Measurements from ENCODE around the gene MFSD12. TPM values are rescaled to one million over a fixed set of nuclear protein-coding genes. Genes with fewer than 3 reads are reported as not detected.

The MFSD12 gene
- total and polyA plus RNA-seq, 2 donors (not counting 3 experiments of a cell fraction or from before 2014, with no cell fraction given), result 51.7 to 78.9 TPM

DNA sequence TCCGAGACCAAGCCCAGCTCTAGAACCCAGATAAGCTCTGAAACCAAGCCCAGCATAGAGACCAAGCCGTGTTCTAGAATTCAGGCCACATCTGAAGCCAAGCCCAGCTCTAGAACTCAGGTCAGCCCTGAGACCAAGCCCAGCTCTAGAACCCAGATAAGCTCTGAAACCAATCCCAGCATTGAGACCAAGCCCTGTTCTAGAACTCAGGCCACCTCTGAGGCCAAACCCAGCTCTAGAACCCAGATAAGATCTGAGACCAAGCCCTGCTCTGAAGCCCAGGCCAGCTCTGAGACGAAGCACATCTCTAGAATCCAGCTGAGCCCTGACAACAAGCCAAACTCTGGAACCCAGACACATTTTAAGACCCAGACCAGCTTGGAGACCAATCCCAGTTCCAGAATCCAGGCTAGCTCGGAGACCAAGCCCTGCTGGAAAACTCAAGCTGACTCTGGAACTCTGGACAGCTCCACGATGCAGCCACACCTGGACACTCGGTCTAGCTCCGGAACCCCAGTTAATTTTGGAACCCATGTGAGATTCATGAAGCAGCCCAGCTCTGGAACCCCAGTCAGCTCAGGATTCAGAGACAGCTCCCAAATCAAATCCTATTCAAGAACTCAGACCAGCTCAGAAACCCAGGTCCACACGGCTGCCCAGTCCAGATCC, 33.7 kb upstream of the MFSD12 start:
- FAIRE-seq (no peak), DNase-seq (ENCODE audit: low read depth, low spot score) (no peak)
- TF ChIP-seq JUN (IDR thresholded peaks at IDR 0.05; ENCODE audit: borderline replicate concordance, insufficient read depth, insufficient read length, low read depth) (no peak), EZH2 (IDR thresholded peaks at IDR 0.05; ENCODE audit: borderline replicate concordance, low read depth, low read length, severe bottlenecking) (no peak), POLR2A (IDR thresholded peaks at IDR 0.05; ENCODE audit: low read depth, low read length) (no peak)
- TF ChIP-seq, protein P1, sequence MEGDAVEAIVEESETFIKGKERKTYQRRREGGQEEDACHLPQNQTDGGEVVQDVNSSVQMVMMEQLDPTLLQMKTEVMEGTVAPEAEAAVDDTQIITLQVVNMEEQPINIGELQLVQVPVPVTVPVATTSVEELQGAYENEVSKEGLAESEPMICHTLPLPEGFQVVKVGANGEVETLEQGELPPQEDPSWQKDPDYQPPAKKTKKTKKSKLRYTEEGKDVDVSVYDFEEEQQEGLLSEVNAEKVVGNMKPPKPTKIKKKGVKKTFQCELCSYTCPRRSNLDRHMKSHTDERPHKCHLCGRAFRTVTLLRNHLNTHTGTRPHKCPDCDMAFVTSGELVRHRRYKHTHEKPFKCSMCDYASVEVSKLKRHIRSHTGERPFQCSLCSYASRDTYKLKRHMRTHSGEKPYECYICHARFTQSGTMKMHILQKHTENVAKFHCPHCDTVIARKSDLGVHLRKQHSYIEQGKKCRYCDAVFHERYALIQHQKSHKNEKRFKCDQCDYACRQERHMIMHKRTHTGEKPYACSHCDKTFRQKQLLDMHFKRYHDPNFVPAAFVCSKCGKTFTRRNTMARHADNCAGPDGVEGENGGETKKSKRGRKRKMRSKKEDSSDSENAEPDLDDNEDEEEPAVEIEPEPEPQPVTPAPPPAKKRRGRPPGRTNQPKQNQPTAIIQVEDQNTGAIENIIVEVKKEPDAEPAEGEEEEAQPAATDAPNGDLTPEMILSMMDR (IDR thresholded peaks at IDR 0.05; ENCODE audit: extremely low read depth in 1 of 2, insufficient read depth in 1 of 2, low read depth in 1 of 2, low read length in 2 of 2), result no peak
- BruUV-seq (replicated peaks), result TSS peak; percentile 24
- Histone ChIP-seq H3K4me2 (ENCODE audit: insufficient read depth, low read length) (no peak overlapping the region), H3K9ac (replicated peaks; ENCODE audit: extremely low read depth, insufficient read depth, low read length) (no peak overlapping the region), H4K20me1 (replicated peaks; ENCODE audit: control insufficient read depth, extremely low read depth, insufficient read depth, low read length) (no peaks in the 10 kb centered on the region), H3K4me1 (ENCODE audit: control insufficient read depth, extremely low read depth, insufficient read depth, low read length) (no peaks in the 10 kb centered on the region), H2AFZ (ENCODE audit: low read depth, low read length) (no peak overlapping the region), H3K79me2 (ENCODE audit: control insufficient read depth, insufficient read depth, low read length) (no peaks in the 10 kb centered on the region), H3K4me3 (replicated peaks in 1 of 3; ENCODE audit: insufficient read depth in 1 of 3, low read depth in 1 of 3, low read length in 3 of 3) (no peak overlapping the region), H3K36me3 (ENCODE audit: control insufficient read depth in 2 of 2, extremely low read depth in 1 of 2, insufficient read depth in 2 of 2, low read length in 2 of 2) (no peaks in the 10 kb centered on the region), H3K9me3 (replicated peaks; ENCODE audit: control insufficient read depth, insufficient read depth, low read length) (no peaks in the 10 kb centered on the region), H3K9me1 (replicated peaks; ENCODE audit: control insufficient read depth, extremely low read depth, insufficient read depth, low read length) (no peaks in the 10 kb centered on the region), H3K27ac (ENCODE audit: insufficient read depth, low read depth, low read length) (no peak overlapping the region), H3K27me3 (ENCODE audit: control insufficient read depth in 2 of 2, insufficient read depth in 2 of 2, low read length in 2 of 2) (peaks cover 0 to 2% of the 10 kb centered on the region in 2 experiments)
- dilution Hi-C loops (cut with MboI; ENCODE audit: extremely low pct_ligation_motif_present, low sequenced_read_pairs) (no loop called here), intact Hi-C loops (cut with micrococcal nuclease) (no loop called here)
- ChIA-PET POLR2A (no interaction called here), CTCF (interaction anchor here (1.0 to 2.2 kb wide), 10 partner anchors 9 to 315 kb away, joined by 3 to 10 read pairs (median 4); no protein-coding TSS in a partner anchor)

DNA sequence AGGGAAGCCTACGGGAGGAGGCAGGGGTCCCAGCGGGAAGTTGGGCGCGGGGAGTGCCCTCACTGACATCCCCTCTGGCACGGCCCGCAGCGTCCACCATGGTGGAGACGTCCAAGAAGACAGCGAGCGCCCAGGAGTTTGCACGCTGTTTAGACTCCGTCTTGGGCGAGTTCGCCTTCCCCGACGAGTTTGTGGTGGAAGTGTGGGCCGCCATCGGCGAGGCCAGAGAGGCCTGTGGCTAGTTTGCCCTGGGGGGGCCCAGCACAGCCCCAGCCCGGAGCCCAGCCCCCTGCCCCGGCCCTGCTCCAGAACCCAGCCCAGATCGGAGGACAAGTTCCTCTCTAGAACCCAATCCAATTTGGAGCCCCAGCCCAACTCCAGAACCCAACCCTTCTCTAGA, 32.6 kb upstream of the MFSD12 start:
- BruUV-seq (replicated peaks), result no TSS peak
- Histone ChIP-seq H3K9me3 (replicated peaks; ENCODE audit: control insufficient read depth, insufficient read depth, low read length) (no peaks in the 10 kb centered on the region), H3K4me1 (ENCODE audit: control insufficient read depth, extremely low read depth, insufficient read depth, low read length) (peaks cover 5% of the 10 kb centered on the region), H3K27me3 (ENCODE audit: control insufficient read depth in 2 of 2, insufficient read depth in 2 of 2, low read length in 2 of 2) (peaks cover 0 to 2% of the 10 kb centered on the region in 2 experiments), H3K79me2 (ENCODE audit: control insufficient read depth, insufficient read depth, low read length) (no peaks in the 10 kb centered on the region), H2AFZ (ENCODE audit: low read depth, low read length) (no peak overlapping the region), H3K4me2 (ENCODE audit: insufficient read depth, low read length) (no peak overlapping the region), H3K4me3 (replicated peaks in 1 of 3; ENCODE audit: insufficient read depth in 1 of 3, low read depth in 1 of 3, low read length in 3 of 3) (no peak overlapping the region), H3K27ac (ENCODE audit: insufficient read depth, low read depth, low read length) (no peak overlapping the region), H3K36me3 (ENCODE audit: control insufficient read depth in 2 of 2, extremely low read depth in 1 of 2, insufficient read depth in 2 of 2, low read length in 2 of 2) (no peaks in the 10 kb centered on the region), H3K9ac (replicated peaks; ENCODE audit: extremely low read depth, insufficient read depth, low read length) (no peak overlapping the region), H3K9me1 (replicated peaks; ENCODE audit: control insufficient read depth, extremely low read depth, insufficient read depth, low read length) (no peaks in the 10 kb centered on the region), H4K20me1 (replicated peaks; ENCODE audit: control insufficient read depth, extremely low read depth, insufficient read depth, low read length) (no peaks in the 10 kb centered on the region)
- dilution Hi-C loops (cut with MboI; ENCODE audit: extremely low pct_ligation_motif_present, low sequenced_read_pairs), result no loop called here
- TF ChIP-seq POLR2AphosphoS5 (IDR thresholded peaks at IDR 0.05; ENCODE audit: insufficient read depth, low read depth, low read length), result no peak
- no peak for TF ChIP-seq GATA2 (IDR thresholded peaks at IDR 0.05; ENCODE audit: insufficient read depth, insufficient read length, low read depth, low read length)
- TF ChIP-seq, protein P2, sequence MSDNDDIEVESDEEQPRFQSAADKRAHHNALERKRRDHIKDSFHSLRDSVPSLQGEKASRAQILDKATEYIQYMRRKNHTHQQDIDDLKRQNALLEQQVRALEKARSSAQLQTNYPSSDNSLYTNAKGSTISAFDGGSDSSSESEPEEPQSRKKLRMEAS (IDR thresholded peaks at IDR 0.05; ENCODE audit: insufficient read depth, insufficient read length), result no peak
- TF ChIP-seq MYC (IDR thresholded peaks at IDR 0.05; ENCODE audit: low read depth, low read length), result no peak
- ChIA-PET POLR2A (no interaction called here), CTCF (interaction anchor here (0.6 to 1.6 kb wide), 2 partner anchors 12 to 29 kb away, joined by 3 read pairs; no protein-coding TSS in a partner anchor)
- intact Hi-C loops (cut with micrococcal nuclease), result no loop called here
- no peak for DNase-seq (ENCODE audit: low read depth, low spot score)
- FAIRE-seq, result no peak

Data from endothelial cell of umbilical vein (primary cell).